HCT116 (cell line): ENCODE results near the gene CSRP3. TPM values are rescaled to one million over a fixed set of nuclear protein-coding genes. Genes with fewer than 3 reads are reported as not detected.
A peak's percentile ranks its signal among the peaks of the same experiment; 100 is the strongest.

Source experiments
- ATAC-seq: fragments of 200-7000 bp; cut with Tn5 transposase; 2 replicates; pipeline ENCODE4 v1.9.1; 2020; ENCODE audit warnings: mild to moderate bottlenecking, moderate library complexity
- BruUV-seq: library from RNA; stranded (reverse); fragments of 400-500 nt; replicated peaks from 2 replicates; lab custom pipeline; 2021; lab: Mats Ljungman, UMichigan
- CTCF ChIA-PET: fragments of 300-600 bp; sonication (Branson Sonifier 250); formaldehyde crosslinking; loops from one replicate; lab custom pipeline; 2021; ENCODE audit warnings: antibody characterized with exemption; lab: Charles Lee
- POLR2A ChIA-PET: fragments of 300-600, 350-600 bp; sonication (Branson Sonifier 250); formaldehyde crosslinking; loops from one replicate; lab custom pipeline; 2021; ENCODE audit warnings: antibody characterized with exemption; lab: Charles Lee
- RAD21 ChIA-PET, 2 experiments: fragments of 300-600 bp; sonication (Branson Sonifier 250); formaldehyde crosslinking; loops; one replicate each; lab custom pipeline; 2023; ENCODE audit warnings: low total read pairs in 2 of 2; ENCODE audit not compliant: uncharacterized antibody in 2 of 2, unreplicated experiment in 2 of 2, low non-redundant PET in 1 of 2; lab: Charles Lee
- DNase-seq: peaks from one replicate; pipeline ENCODE4 v3.0.0-alpha.2; 2010; ENCODE audit warnings: low read depth, low spot score
- H2AFZ ChIP-seq: fragments of 200-600 bp; shearing (Covaris generic), sonication (generic); 2 replicates; pipeline ENCODE4 v1.6.1; 2017; ENCODE audit warnings: low read depth, mixed run types, mixed read lengths, antibody characterized with exemption, low read length; ENCODE audit not compliant: poor library complexity, severe bottlenecking
- H3K27ac ChIP-seq: 2 replicates; pipeline ENCODE4 v1.5.1; 2012; ENCODE audit warnings: low read depth, low read length
- H3K27me3 ChIP-seq: fragments of 200-600 bp; sonication (generic); 2 replicates; pipeline ENCODE4 v1.6.1; 2016; ENCODE audit warnings: mixed run types, low read length, mixed read lengths; ENCODE audit not compliant: insufficient read depth
- H3K36me3 ChIP-seq, 2 experiments: fragments of 200-500 bp in 1 of 2; fragments of 200-600 bp in 1 of 2; sonication (Bioruptor generic) in 1 of 2; sonication (generic) in 1 of 2; 2 replicates each; pipeline versions ENCODE4 v1.5.1 to v1.6.1; 2014 to 2016; ENCODE audit warnings: low read length in 2 of 2, inconsistent platforms in 1 of 2, mixed read lengths in 1 of 2, mixed run types in 1 of 2; ENCODE audit not compliant: insufficient read depth in 2 of 2, control insufficient read depth in 1 of 2
- H3K4me1 ChIP-seq, 2 experiments: fragments of 200-600 bp in 1 of 2; sonication (generic) in 1 of 2; 2 replicates each; pipeline versions ENCODE4 v1.5.1 to v1.6.1; 2012 to 2017; ENCODE audit warnings: low read length in 2 of 2, inconsistent platforms in 1 of 2, mild to moderate bottlenecking in 1 of 2, mixed read lengths in 1 of 2, mixed run types in 1 of 2, moderate library complexity in 1 of 2; ENCODE audit not compliant: insufficient read depth in 2 of 2, control insufficient read depth in 1 of 2
- H3K4me2 ChIP-seq: fragments of 200-600 bp; sonication (generic); 2 replicates; pipeline ENCODE4 v1.6.1; 2017; ENCODE audit warnings: mixed run types, low read length, mixed read lengths
- H3K4me3 ChIP-seq, 2 experiments: fragments of 200-600 bp in 1 of 2; sonication (generic) in 1 of 2; replicated peaks in 1 of 2; 2 replicates each; pipeline ENCODE4 v1.5.1; 2011 to 2016; ENCODE audit warnings: low read length in 2 of 2, control low read depth in 1 of 2, low read depth in 1 of 2, mild to moderate bottlenecking in 1 of 2, mixed read lengths in 1 of 2, mixed run types in 1 of 2
- H3K79me2 ChIP-seq: fragments of 200-600 bp; sonication (generic); 2 replicates; pipeline ENCODE4 v1.6.1; 2017; ENCODE audit warnings: mild to moderate bottlenecking, mixed run types, low read length, moderate library complexity, mixed read lengths; ENCODE audit not compliant: insufficient read depth
- H3K9ac ChIP-seq: fragments of 200-600 bp; sonication (generic); 2 replicates; pipeline ENCODE4 v1.6.1; 2016; ENCODE audit warnings: low read length, mixed read lengths
- H3K9me2 ChIP-seq: fragments of 200-600 bp; sonication (generic), shearing (Covaris generic); 2 replicates; pipeline ENCODE4 v1.6.1; 2017; ENCODE audit warnings: mixed run types, mild to moderate bottlenecking, moderate library complexity; ENCODE audit not compliant: insufficient read depth
- H3K9me3 ChIP-seq, 2 experiments: fragments of 200-500 bp in 1 of 2; fragments of 200-600 bp in 1 of 2; sonication (Bioruptor generic) in 1 of 2; sonication (generic) in 1 of 2; 2 replicates each; pipeline ENCODE4 v1.6.1; 2014 to 2017; ENCODE audit warnings: low read length in 2 of 2, mixed read lengths in 2 of 2, inconsistent platforms in 1 of 2, low read depth in 1 of 2, mild to moderate bottlenecking in 1 of 2, mixed run types in 1 of 2, moderate library complexity in 1 of 2; ENCODE audit not compliant: control insufficient read depth in 1 of 2, insufficient read depth in 1 of 2
- H4K20me1 ChIP-seq: fragments of 200-600 bp; sonication (generic), shearing (Covaris generic); 2 replicates; pipeline ENCODE4 v1.6.1; 2017; ENCODE audit warnings: mixed run types, mild to moderate bottlenecking, moderate library complexity; ENCODE audit not compliant: insufficient read depth
- EGR1 ChIP-seq: IDR thresholded peaks from 2 replicates; pipeline ENCODE4 v1.6.1; 2012; ENCODE audit warnings: low read depth
- RAD21 ChIP-seq: IDR thresholded peaks from 2 replicates; pipeline ENCODE4 v1.6.1; 2012; ENCODE audit warnings: low read depth, mild to moderate bottlenecking
- ZFX ChIP-seq: fragments of 450-650 bp; IDR thresholded peaks from 2 replicates; pipeline ENCODE4 v1.6.1; 2017
- ZNF274 ChIP-seq: fragments of 200-500 bp; sonication (Bioruptor generic); IDR thresholded peaks from 2 replicates; pipeline ENCODE4 v1.6.1; 2014; ENCODE audit warnings: mild to moderate bottlenecking, low read depth, low read length, inconsistent platforms
- intact Hi-C: fragments of 100-400 bp; cut with micrococcal nuclease; formaldehyde crosslinking; loops from 2 replicates; pipeline ENCODE4 v1.10.0; 2022
- total RNA-seq: library from RNA; stranded (reverse); gene quantifications from one replicate; pipeline ENCODE4 v1.2.1, GENCODE V29; 2021; ENCODE audit not compliant: unreplicated experiment
- TF ChIP-seq, protein P1 (sequence below): IDR thresholded peaks from 2 replicates; pipeline ENCODE4 v1.6.1; 2011; ENCODE audit warnings: mild to moderate bottlenecking, low read length, moderate library complexity; ENCODE audit not compliant: insufficient replicate concordance; ENCODE audit errors: extremely low read depth

CSRP3 gene
- total RNA-seq, 1 experiment from 2014 or later = not detected

DNA sequence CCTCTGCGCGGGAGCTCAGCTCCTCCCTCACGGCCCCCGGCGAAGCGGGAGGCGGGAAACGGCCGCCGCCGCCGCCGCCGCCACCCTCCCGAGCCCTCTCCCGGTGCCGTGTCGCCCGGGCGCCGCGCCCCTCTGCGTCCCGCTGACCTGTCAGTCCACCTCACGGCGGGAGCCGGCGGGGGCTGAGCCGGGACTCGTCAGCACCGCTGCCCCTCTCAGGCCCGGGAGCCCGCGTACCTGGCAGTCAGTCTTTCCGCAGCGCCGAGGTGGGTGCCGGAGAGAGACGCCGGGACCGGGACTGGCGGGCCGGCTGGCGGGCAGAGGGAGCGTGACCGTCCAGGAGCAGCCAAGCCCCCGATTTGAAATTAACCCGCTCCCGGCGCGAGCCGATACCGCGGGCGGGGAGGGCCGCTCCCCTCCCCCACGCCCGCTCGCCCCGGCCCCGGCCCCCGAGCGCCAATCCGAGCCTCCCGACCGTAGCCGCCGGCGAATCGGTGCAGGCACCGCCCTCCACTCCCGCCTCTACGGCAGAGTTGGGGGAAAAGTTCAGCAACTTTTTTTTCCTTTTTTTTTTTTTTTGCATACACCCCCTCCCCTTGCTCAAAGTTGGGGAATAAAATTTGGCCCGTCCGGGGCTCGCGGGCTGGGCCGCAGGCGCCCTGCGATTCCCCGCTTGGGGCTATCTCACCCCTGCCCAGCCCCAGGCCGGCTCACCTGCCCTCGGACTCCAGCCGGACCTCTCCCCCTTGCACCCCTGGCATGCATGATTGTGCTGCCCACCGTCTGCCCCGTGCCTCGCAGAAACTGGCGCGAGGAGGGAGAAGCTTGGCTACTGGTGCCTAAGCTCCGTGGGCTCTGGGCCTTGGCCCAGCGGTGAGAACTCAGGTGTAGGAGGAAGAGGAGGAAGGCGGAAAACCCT is 39.7 kb upstream of the CSRP3 start:
- Histone ChIP-seq H4K20me1 (no peaks in the 10 kb centered on the region), H2AFZ (peak overlapping the region; percentile 22), H3K9me3 (no peaks in the 10 kb centered on the region), H3K4me3 (peak overlapping the region; percentile 66 to 94), H3K4me2 (peak overlapping the region; percentile 83), H3K36me3 (peaks cover 0 to 16% of the 10 kb centered on the region in 2 experiments; a peak in 1 of 4 replicates), H3K9ac (peak overlapping the region; percentile 90), H3K27me3 (no peaks in the 10 kb centered on the region), H3K4me1 (peaks cover 10 to 46% of the 10 kb centered on the region in 2 experiments), H3K9me2 (no peaks in the 10 kb centered on the region), H3K79me2 (peaks cover 22% of the 10 kb centered on the region), H3K27ac (peak overlapping the region; percentile 61)
- no peak for DNase-seq
- intact Hi-C loops = loop anchor here (2.0 kb wide), 2 partner anchors 125 to 165 kb away; partner anchors contain the start of gene ZDHHC13
- BruUV-seq = no TSS peak
- ChIA-PET CTCF (interaction anchor here (0.6 kb wide), 1 partner anchor 170 kb away, joined by 3 read pairs; no protein-coding TSS in a partner anchor), POLR2A (no interaction called here), RAD21 (no interaction called here)
- TF ChIP-seq, protein P1, sequence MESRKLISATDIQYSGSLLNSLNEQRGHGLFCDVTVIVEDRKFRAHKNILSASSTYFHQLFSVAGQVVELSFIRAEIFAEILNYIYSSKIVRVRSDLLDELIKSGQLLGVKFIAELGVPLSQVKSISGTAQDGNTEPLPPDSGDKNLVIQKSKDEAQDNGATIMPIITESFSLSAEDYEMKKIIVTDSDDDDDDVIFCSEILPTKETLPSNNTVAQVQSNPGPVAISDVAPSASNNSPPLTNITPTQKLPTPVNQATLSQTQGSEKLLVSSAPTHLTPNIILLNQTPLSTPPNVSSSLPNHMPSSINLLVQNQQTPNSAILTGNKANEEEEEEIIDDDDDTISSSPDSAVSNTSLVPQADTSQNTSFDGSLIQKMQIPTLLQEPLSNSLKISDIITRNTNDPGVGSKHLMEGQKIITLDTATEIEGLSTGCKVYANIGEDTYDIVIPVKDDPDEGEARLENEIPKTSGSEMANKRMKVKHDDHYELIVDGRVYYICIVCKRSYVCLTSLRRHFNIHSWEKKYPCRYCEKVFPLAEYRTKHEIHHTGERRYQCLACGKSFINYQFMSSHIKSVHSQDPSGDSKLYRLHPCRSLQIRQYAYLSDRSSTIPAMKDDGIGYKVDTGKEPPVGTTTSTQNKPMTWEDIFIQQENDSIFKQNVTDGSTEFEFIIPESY = no peak
- no peak for TF ChIP-seq EGR1
- peak; percentile 39; the same call in 1 of the 2 replicates for TF ChIP-seq ZFX
- TF ChIP-seq RAD21 = no peak
- TF ChIP-seq ZNF274 = no peak
- ATAC-seq = peak; percentile 71
